Ascending aorta (tissue), 2 donors: ENCODE measurements around the gene EGFL8. TPM values are rescaled to one million over a fixed set of nuclear protein-coding genes. Genes with fewer than 3 reads are reported as not detected.
A peak's percentile ranks its signal among the peaks of the same experiment; 100 is the strongest.

Experiments
- DNase-seq, 2 donors: peaks; one replicate each; pipeline ENCODE4 v3.0.0-alpha.2; 2019; ENCODE audit warnings: low spot score in 2 of 2
- H3K27ac ChIP-seq, 2 donors: fragments of 200-600 bp; sonication (generic); one replicate each; pipeline ENCODE4 v1.5.1; 2016 to 2017; ENCODE audit warnings: mild to moderate bottlenecking in 1 of 2
- H3K27me3 ChIP-seq: fragments of 200-600 bp; sonication (generic); one replicate; pipeline ENCODE4 v1.5.1; 2017
- H3K36me3 ChIP-seq, 2 donors: fragments of 200-600 bp; sonication (generic); one replicate each; pipeline ENCODE4 v1.5.1; 2016
- H3K4me1 ChIP-seq, 2 donors: fragments of 200-600 bp; sonication (generic); one replicate each; pipeline ENCODE4 v1.5.1; 2016 to 2017; ENCODE audit warnings: mild to moderate bottlenecking in 1 of 2
- H3K4me3 ChIP-seq, 2 donors: fragments of 200-600 bp; sonication (generic); one replicate each; pipeline ENCODE4 v1.5.1; 2016 to 2017; ENCODE audit warnings: mild to moderate bottlenecking in 1 of 2
- H3K9me3 ChIP-seq, 2 donors: fragments of 200-600 bp; sonication (generic); one replicate each; pipeline ENCODE4 v1.5.1; 2016
- intact Hi-C: fragments of 100-400 bp; cut with DNase I; formaldehyde crosslinking; loops from one replicate; pipeline ENCODE4 v1.15.1; 2023
- total RNA-seq: library from RNA; depleted of rRNA; stranded (reverse); fragments of >200 nt; gene quantifications from one replicate; pipeline ENCODE4 v1.1.0, GENCODE V29; 2016
- TF ChIP-seq, protein P1 (sequence below), 3 experiments: fragments of 200-600 bp in 2 of 3; fragments of 450-650 bp in 1 of 3; sonication (generic) in 2 of 3; IDR thresholded peaks; one replicate each; pipeline ENCODE4 v1.5.1; 2016 to 2019; ENCODE audit warnings: antibody characterized with exemption in 3 of 3, mild to moderate bottlenecking in 1 of 3, moderate library complexity in 1 of 3

The EGFL8 gene
- total RNA-seq, 1 donor from 2014 or later = 9.4 TPM

GRCh38 chr6:32127717-32128592 lies 36.4 kb upstream of the EGFL8 start, which contains the start of gene ATF6B:
ATF6B (minus strand) TSS chr6:32128246; CDS start chr6:32128207, 39 bp downstream.
- intact Hi-C loops = loop anchor here (1.0 to 5.0 kb wide), 2 partner anchors 41 to 69 kb away; no protein-coding TSS in a partner anchor
- no peaks in the 10 kb centered on the region for H3K9me3 ChIP-seq
- peaks cover 19 to 25% of the 10 kb centered on the region in 2 donors for H3K4me1 ChIP-seq
- H3K27ac ChIP-seq = peak within 1 kb of the TSS; percentile 89 to 92
- H3K4me3 ChIP-seq = peak within 1 kb of the TSS; percentile 87 to 93
- peak; percentile 99 to 100 for DNase-seq
- peaks cover 26 to 28% of the 10 kb centered on the region in 2 donors for H3K36me3 ChIP-seq
- H3K27me3 ChIP-seq = no peaks in the 10 kb centered on the region
- TF ChIP-seq, protein P1, sequence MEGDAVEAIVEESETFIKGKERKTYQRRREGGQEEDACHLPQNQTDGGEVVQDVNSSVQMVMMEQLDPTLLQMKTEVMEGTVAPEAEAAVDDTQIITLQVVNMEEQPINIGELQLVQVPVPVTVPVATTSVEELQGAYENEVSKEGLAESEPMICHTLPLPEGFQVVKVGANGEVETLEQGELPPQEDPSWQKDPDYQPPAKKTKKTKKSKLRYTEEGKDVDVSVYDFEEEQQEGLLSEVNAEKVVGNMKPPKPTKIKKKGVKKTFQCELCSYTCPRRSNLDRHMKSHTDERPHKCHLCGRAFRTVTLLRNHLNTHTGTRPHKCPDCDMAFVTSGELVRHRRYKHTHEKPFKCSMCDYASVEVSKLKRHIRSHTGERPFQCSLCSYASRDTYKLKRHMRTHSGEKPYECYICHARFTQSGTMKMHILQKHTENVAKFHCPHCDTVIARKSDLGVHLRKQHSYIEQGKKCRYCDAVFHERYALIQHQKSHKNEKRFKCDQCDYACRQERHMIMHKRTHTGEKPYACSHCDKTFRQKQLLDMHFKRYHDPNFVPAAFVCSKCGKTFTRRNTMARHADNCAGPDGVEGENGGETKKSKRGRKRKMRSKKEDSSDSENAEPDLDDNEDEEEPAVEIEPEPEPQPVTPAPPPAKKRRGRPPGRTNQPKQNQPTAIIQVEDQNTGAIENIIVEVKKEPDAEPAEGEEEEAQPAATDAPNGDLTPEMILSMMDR (IDR thresholded peaks at IDR 0.05) = no peak

GRCh38 chr6:32128751-32129296 lies 35.6 kb upstream of the EGFL8 start:
- Histone ChIP-seq H3K36me3 (peaks cover 20 to 26% of the 10 kb centered on the region in 2 donors), H3K9me3 (no peaks in the 10 kb centered on the region), H3K27me3 (no peaks in the 10 kb centered on the region), H3K4me3 (peak overlapping the region; percentile 63 to 69), H3K27ac (peak overlapping the region; percentile 72 to 92), H3K4me1 (peaks cover 19 to 25% of the 10 kb centered on the region in 2 donors)
- intact Hi-C loops = loop anchor here (1.0 to 5.0 kb wide), 2 partner anchors 42 to 68 kb away; no protein-coding TSS in a partner anchor
- TF ChIP-seq, protein P1 (IDR thresholded peaks at IDR 0.05) = no peak
- DNase-seq = no peak

DNA sequence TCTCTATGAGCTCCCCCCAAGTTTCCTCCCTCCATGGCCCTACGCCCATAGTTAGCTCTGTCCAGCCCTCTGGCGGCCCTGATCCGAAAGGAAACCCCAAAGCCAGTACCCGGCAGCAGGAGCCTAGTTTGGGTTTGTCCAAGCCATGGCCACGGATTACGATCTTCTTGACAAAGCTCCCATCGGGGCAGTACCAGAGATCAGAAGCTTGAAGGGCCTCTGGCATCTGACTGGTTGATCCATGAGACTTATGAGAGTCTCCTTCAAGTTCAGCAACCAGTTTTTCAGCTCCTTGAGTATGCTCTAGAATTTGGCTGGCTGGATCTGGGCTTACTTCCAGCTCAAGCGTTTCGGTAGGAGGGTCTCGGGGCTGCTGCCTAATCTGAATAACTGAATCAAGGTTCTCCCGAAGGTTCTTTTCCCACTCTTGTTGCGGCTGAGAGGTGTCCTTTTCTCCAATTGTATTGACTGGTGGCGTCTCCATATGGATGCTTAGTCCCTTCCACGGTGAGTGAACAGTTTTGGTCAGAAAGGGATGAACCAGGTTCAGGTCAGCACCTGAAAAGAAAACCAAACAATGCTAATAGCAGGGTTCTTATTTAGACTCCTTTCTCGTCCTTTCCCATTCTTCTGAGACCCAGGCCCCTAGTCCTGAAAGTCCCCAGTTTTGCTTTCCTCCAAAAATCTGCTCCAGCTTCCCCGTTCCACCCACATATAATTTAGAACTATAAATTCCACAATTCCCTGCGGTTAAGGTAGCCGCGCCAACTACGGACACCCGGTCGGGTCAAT lies 34.9 kb upstream of the EGFL8 start:
- H3K27ac ChIP-seq = peak overlapping the region; percentile 72 to 92
- intact Hi-C loops = loop anchor here (1.0 to 5.0 kb wide), 3 partner anchors 24 to 68 kb away; no protein-coding TSS in a partner anchor

GRCh38 chr6:32131439-32131948 lies 32.9 kb upstream of the EGFL8 start:
- TF ChIP-seq, protein P1 (IDR thresholded peaks at IDR 0.05) = no peak
- H3K9me3 ChIP-seq = no peaks in the 10 kb centered on the region
- no peak overlapping the region for H3K27ac ChIP-seq
- intact Hi-C loops = no loop called here
- no peaks in the 10 kb centered on the region for H3K27me3 ChIP-seq
- DNase-seq = no peak
- no peak overlapping the region for H3K4me3 ChIP-seq
- peaks cover 19 to 23% of the 10 kb centered on the region in 2 donors for H3K4me1 ChIP-seq
- H3K36me3 ChIP-seq = peaks cover 0 to under 1% of the 10 kb centered on the region in 2 donors

More for the DNA sequence above, 34.9 kb upstream of the EGFL8 start:
- H3K9me3 ChIP-seq = no peaks in the 10 kb centered on the region
- no peak for DNase-seq
- H3K36me3 ChIP-seq = peaks cover 16 to 21% of the 10 kb centered on the region in 2 donors
- TF ChIP-seq, protein P1 (IDR thresholded peaks at IDR 0.05) = no peak
- H3K4me3 ChIP-seq = peak overlapping the region; percentile 63 to 69
- H3K4me1 ChIP-seq = peaks cover 19 to 25% of the 10 kb centered on the region in 2 donors
- H3K27me3 ChIP-seq = no peaks in the 10 kb centered on the region

DNA sequence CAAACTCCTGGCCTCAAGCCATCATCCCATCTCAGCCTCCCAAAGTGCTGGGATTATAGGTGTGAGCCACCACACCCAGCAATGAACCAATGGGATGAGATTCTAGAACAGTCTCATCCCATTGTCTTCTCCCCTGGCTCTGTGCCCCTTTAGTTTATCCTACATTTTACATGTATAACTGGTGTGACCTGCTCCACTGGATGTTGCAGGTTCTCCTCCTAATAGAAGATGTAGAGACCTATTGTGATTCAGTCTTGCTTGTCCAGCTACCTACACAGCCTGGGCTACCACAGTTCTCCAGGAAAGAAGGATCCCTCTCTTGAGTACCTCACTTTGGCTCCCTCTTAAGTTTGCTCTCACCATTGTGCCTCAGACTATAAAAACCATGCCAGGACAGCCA lies 32.3 kb upstream of the EGFL8 start:
- no peak overlapping the region for H3K27ac ChIP-seq
- H3K36me3 ChIP-seq = no peaks in the 10 kb centered on the region
- DNase-seq = no peak
- intact Hi-C loops = no loop called here
- TF ChIP-seq, protein P1 (IDR thresholded peaks at IDR 0.05) = no peak
- H3K4me3 ChIP-seq = no peak overlapping the region
- no peaks in the 10 kb centered on the region for H3K9me3 ChIP-seq
- H3K27me3 ChIP-seq = no peaks in the 10 kb centered on the region
- peaks cover 15 to 17% of the 10 kb centered on the region in 2 donors for H3K4me1 ChIP-seq
